ENCODE measurements around the gene GMPS.
"Not testable (repeated sequence)": the region's sequence is repeated elsewhere in the genome, so short reads cannot be mapped to it uniquely, and the experiment has no call there.

The GMPS gene

DNA sequence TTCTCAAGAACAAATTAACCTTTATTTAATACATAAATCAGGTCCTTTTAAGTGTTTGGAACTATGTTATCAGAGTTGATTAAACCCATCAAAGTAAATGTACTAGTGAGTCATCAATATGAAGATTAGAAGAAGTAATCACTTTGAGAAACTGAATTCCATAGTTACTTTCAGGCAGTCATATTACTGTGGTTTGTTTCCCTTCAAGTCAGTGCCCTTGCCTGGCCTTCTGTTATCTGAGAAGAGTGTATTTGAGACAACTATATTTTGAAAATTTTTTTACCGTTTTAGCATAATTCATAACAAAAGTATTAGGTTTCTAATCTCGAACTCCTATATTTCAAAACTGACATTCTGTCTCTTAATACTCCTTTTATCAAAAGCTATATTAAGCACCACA, 73.6 kb downstream of the GMPS start:
- DNase-seq (ENCODE audit: low spot score), result no peak

GRCh38 chr3:155946178-155946577, 75.7 kb downstream of the GMPS start:
- DNase-seq (ENCODE audit: low spot score), result no peak

DNA sequence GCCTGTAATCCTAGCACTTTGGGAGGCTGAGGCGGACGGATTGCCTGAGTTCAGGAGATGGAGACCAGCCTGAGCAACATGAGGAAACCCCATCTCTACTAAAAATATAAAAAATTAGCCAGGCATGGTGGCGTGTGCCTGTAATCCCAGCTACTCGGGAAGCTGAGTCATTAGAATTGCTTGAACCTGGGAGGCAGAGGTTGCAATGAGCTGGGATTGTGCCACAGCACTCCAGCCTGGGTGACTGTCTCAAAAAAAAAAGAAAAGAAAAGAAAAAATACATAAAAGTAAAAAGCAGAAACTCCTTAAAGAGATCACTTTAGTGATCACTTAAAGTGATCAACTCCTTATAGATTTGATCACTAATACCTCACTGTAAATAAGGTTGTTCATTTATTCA, 78.0 kb downstream of the GMPS start:
- DNase-seq (ENCODE audit: low spot score), result no peak

- no peak for DNase-seq (ENCODE audit: low spot score)
Observed at GRCh38 chr3:155949453-155950217, 79.2 kb downstream of the GMPS start.

- DNase-seq (ENCODE audit: low spot score), result no peak
Observed at GRCh38 chr3:155956508-155957411, 86.3 kb downstream of the GMPS start.

GRCh38 chr3:155957412-155957880, 87.0 kb downstream of the GMPS start:
- no peak for DNase-seq (ENCODE audit: low spot score)

- no peak for DNase-seq (ENCODE audit: low spot score)
Observed at GRCh38 chr3:155958676-155959075, 88.2 kb downstream of the GMPS start.

DNA sequence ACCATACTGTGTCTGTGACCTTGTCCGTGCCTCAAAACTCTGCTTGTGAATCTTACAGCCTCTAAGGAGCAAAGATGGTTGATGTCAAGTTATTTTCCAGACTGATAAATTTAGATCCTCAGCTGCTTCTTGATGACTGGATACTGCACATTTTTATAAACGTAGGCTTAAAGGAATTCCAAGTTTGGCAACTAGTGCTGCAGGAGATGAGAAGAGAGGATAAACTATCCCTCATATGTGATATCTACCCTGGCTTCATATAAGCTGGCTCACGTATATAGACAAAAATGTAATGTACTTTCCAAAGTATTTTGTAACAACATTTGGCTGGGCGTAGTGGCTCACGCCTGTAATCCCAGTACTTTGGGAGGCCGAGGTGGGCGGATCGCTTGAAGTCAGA, 89.6 kb downstream of the GMPS start:
- DNase-seq (ENCODE audit: low spot score), result no peak

- not testable (repeated sequence) for DNase-seq (ENCODE audit: low spot score)
Observed at GRCh38 chr3:155961044-155961443, 90.6 kb downstream of the GMPS start.

DNA sequence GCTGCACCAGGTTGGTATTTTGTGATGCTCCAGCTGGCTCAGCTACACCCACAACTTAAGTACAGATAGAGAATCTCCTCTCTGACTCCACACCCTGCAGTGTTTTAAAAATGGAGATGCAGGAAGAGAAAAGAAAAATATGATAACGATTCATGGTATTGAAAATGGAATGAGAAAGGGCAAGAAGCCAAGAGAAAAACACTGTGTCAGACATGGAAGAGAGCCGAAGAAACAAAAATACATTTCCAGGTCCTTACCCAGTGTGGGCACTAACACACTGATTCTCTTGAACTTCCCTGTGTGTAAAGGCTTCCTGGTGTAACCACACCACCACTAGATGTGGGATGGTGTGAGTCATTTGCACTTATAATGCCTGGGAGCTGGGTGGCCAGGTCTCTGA, 93.1 kb downstream of the GMPS start:
- DNase-seq (ENCODE audit: low spot score), result no peak

DNA sequence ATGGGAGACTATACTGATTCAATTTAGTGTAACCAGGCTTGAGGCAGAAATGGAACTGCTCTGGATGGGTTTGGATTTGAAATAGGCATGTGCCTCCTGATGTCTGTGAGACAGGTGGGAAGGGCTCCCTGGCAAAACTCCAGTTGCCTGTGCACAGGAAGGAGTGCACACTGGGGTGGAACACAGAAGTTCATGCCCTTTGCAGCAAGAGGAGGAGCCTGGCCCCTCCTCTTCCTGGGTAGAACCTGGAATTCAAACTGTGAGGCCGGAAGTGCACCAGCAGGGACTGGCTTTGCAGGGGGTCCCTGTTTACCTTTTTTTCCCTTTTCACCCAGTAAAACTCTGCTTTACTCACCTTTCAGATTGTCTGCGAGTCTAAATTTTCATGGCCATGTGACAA, 99.9 kb downstream of the GMPS start:
- no peak for DNase-seq (ENCODE audit: low spot score)

DNA sequence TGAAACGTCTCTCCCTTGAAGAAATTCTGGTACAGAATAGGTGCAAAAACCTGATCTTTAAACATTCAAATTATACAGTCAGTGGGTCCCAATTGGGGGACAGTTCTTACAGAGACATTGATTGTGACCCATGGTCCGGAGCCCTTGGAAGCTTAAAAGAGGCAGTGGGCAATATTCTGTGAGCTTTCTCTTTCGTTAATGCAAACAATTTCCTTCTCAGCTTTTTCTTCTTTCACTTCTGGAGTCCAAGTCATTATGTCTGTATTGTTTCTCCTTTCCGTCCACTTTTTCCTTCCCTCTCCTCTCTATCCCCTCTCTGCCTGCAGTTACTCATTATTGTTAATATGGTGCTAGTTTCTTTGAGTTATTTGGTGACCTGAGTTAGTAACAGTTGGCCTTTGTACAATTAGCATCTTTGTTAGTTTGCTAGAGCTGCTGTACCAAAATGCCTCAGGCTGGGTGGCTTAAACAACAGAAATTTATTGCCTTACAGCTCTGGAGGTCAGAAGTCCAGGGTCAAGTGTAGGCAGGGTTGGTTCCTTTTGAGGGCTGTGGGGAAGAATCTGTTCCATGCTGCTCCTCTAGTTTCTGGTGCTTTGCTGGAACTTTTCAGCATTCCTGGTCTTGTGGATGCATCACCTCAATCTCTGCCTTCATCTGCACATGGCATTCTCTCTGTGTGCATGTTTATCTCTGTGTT, 102.6 kb downstream of the GMPS start:
- no peak for DNase-seq (ENCODE audit: low spot score)

GRCh38 chr3:155978324-155978723, 107.9 kb downstream of the GMPS start:
- DNase-seq (ENCODE audit: low spot score), result no peak

DNA sequence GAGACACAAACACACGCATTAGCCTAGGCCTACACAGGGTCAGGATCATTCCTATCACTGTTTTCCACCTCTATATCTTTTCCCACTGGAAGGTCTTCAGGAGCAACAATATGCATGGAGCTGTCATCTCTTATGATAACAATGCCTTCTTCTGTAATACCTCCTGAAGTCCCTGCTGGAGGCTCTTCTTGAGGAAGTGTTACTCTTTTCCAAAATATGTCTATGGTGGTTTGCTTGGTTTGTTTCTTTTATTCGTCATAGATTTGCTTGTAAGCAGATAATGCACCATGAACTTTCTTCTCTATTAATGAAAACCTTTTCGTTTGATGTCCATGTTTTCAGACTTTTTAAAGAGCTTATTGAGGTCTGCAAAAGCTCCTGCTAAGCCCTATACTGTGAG, 109.3 kb downstream of the GMPS start:
- DNase-seq (ENCODE audit: low spot score), result no peak

- DNase-seq (ENCODE audit: low spot score), result no peak
Observed at GRCh38 chr3:155981669-155982068, 111.2 kb downstream of the GMPS start.

- DNase-seq (ENCODE audit: low spot score), result no peak
Observed at GRCh38 chr3:155983834-155984474, 113.5 kb downstream of the GMPS start.

- DNase-seq (ENCODE audit: low spot score), result no peak
Observed at GRCh38 chr3:155984791-155985417, 114.5 kb downstream of the GMPS start.

DNA sequence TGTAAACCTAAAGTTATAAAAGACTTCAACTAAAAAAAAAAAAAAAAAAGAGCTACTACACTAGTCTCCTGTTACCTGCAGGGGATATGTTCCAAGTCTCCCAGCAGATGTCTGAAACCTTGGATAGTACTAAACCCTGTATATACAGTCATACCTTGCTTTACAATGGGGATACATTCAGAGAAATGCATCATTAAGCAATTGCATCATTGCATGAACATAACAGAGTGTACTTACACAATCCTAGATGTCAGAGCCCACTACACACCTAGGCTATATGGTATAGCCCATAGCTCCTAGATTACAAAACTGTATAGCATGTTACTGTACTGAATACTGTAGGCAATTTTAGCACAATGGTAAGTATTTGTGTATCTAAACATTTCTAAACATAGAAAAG, 119.1 kb downstream of the GMPS start:
- no peak for DNase-seq (ENCODE audit: low spot score)

GRCh38 chr3:155991212-155991611, 120.8 kb downstream of the GMPS start:
- no peak for DNase-seq (ENCODE audit: low spot score)

DNA sequence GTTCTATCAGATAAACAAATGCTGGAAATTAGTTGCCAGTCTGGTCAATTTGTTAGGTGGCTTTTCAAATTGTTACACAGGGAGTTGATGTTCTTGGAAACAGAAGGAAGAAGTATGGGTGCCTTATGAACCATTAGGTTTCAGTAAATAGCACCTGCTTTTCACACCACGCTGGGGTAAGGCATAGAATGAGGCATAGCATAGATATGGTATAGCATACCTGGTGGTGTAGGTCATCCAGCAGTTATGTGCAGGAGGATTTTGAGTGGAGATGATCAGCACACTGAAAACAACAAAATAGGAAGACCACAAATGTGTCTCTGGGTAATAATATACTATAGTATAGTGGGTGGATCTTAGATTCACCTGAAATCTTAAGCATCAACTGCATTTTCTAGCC, 121.4 kb downstream of the GMPS start:
- DNase-seq (ENCODE audit: low spot score), result no peak
